GM10266 (cell line): ENCODE data around the gene ABCA4.

Experiments used
- DNase-seq: peaks from one replicate; pipeline ENCODE4 v3.0.0; 2012; ENCODE audit errors: extremely low spot score
- TF ChIP-seq, protein P1 (sequence below): IDR thresholded peaks from 2 replicates; pipeline ENCODE4 v1.5.1; 2012; ENCODE audit warnings: mild to moderate bottlenecking, low read depth; ENCODE audit not compliant: control insufficient read depth, insufficient read depth; ENCODE audit errors: missing control alignments

The ABCA4 gene

GRCh38 chr1:94109478-94109877, 11.5 kb downstream of the ABCA4 start:
- no peak for DNase-seq
- TF ChIP-seq, protein P1, sequence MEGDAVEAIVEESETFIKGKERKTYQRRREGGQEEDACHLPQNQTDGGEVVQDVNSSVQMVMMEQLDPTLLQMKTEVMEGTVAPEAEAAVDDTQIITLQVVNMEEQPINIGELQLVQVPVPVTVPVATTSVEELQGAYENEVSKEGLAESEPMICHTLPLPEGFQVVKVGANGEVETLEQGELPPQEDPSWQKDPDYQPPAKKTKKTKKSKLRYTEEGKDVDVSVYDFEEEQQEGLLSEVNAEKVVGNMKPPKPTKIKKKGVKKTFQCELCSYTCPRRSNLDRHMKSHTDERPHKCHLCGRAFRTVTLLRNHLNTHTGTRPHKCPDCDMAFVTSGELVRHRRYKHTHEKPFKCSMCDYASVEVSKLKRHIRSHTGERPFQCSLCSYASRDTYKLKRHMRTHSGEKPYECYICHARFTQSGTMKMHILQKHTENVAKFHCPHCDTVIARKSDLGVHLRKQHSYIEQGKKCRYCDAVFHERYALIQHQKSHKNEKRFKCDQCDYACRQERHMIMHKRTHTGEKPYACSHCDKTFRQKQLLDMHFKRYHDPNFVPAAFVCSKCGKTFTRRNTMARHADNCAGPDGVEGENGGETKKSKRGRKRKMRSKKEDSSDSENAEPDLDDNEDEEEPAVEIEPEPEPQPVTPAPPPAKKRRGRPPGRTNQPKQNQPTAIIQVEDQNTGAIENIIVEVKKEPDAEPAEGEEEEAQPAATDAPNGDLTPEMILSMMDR, result no peak

DNA sequence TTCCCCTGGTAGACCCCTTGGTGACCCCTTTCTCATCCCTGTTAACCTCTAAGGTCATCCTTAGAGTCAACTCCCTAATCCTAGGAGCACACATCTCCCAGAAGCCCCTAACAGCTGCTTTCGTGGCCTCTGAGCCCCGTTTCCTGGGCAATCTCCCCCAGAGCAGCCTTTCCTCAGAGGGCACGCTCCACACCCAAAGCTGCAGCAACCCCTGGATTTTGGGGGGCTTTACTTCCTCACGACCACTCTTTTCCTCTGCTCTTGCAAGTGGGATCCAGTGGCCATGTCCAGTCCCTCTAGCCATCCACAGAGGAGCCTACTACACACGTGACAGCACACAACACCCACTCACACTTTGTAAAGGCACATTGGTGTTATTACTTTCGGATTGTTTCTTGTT, 13.8 kb downstream of the ABCA4 start:
- TF ChIP-seq, protein P1, result no peak

DNA sequence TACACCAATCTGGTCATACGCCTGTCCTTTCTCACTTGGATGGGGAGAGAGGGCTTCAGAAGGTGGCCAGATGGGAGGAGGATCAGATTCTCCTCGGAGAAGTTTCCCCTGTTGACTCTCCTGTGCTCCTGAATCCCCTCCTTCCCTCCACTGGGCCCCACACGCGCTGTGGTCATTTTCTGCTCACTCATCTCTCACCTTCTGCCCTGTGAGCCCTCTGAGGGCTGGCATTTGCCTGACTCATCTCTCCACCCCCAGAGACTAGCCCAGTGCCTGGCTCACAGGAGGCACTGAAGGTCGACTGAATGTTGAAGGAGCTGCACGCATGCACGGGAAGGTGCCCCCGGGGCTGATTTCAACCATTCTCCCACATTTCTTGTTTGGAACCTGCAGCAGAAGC, 14.2 kb downstream of the ABCA4 start:
- no peak for DNase-seq
- TF ChIP-seq, protein P1, result no peak

More for the DNA sequence above, 13.8 kb downstream of the ABCA4 start:
- DNase-seq, result no peak

DNA sequence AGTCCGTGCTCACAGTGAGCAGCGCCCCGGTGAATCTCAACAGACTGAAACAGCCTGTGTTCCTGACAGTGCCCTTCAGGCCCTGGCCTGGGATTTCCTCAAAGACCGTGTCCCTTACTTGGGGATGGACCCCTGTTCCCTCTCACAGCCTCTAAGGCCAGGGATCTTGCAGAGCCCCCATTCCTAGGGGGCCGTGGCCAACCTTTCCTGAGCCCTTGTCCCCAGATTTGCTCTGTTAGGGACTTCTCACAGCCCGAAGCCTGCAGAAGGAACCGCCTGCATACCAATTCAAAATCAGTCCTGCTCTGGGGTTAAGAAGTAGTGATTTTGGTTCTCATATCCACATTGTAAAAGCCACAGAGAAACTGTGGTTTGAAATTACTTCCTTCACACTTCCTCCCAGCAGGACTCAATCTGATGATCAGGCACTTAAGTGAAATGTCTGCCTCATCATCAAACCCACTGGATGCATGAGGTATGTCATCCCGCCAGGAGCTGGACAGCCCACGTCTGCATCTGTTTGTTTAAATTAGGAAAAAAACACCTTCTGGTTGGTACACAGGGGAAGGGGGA, 14.9 kb downstream of the ABCA4 start:
- TF ChIP-seq, protein P1, result no peak
- DNase-seq, result no peak

DNA sequence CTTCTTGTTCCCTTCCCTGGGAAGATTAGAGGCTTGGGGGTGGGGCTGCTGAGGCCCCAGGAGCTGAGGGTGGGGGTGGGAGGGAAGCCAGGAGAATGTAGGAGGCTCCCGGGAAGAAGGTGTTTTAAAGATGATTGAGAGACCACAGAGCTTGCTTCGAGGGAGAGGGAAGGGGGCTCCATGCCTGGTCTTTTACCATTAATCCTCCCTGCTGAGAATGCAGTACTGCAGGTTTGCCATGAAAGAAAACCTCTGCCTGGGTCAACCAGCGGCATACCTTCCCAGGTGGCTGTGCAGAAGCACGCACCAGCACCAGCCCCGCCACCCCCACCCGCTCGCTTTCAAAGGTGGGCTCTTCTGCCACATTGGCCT, 15.4 kb downstream of the ABCA4 start:
- TF ChIP-seq, protein P1, result no peak
- no peak for DNase-seq

DNA sequence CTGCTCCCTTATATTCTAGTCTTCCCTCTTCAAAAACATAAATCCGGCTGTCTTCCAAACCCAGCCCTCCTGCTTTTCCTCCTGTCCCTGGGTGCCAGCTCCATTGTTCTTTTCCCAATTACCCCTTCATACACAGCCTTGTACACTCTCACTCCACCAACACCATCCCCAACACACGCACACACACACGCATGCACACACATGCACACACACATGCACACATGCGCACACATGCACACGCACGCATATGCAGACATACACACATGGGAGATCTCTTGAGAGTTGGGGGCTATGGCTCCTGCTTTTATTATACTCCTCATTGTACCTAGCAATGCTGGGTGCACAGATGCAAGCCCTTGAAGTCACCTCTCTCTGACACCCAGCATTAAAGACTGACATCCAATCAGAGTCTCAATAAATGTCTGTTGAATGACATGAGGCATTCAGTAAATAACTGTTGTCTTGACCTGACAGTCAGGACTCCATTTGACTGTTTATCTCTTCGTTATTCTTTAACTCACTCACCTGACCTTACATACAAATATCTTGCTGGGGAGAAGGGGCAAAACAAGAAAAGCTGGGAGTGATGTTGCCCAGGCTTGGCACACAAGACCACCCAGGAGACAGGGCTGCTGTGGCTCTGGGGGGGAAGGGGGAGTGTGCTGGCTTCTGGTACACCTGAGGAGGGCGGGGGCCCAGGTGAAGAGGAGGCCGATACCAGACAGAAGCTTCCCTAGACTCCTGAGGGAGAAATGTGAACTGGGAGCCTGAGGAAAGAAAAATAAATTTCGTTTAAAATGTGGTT, 16.0 kb downstream of the ABCA4 start:
- DNase-seq, result no peak
- TF ChIP-seq, protein P1, result no peak

DNA sequence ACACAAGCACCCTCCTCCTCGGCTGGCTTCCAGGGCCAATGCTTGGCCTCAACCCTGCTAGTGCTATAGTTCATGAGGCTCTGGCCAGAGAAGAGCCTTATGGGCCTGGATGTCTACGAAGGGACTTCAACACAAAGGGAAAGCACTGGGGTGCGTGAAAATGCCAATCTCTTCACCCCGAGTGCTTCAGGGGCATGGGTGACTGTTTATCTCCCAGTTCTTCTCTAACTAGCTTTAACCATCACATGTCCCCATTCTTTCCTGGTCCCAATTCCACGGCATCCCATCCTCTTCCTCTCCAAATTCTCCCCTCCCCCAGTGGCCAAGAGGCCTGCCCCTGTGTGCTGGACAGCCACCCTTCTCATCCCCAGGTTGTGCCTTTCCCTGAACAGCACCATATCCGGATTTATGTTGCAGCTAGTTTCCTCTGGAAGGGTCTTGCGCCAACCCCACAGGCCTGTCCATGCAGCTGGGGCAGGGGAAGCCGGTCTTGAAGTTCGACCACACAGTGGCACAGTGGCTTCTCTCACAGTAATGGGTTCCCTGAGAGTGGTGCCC, 16.7 kb downstream of the ABCA4 start:
- DNase-seq, result no peak
- TF ChIP-seq, protein P1, result no peak
